ENCODE measurements around the gene PEAK1. TPM values are rescaled to one million over a fixed set of nuclear protein-coding genes. Genes with fewer than 3 reads are reported as not detected.
A peak's percentile ranks its signal among the peaks of the same experiment; 100 is the strongest.

Gene PEAK1
- total RNA-seq, 6 donors from 2014 or later, result 82.8 to 142 (median 90.1) TPM

- Histone ChIP-seq H3K9me3 (no peaks in the 10 kb centered on the region), H3K36me3 (no peaks in the 10 kb centered on the region), H3K27ac (no peak overlapping the region), H3K4me1 (no peaks in the 10 kb centered on the region), H3K4me3 (no peak overlapping the region), H3K27me3 (no peaks in the 10 kb centered on the region)
- ATAC-seq (ENCODE audit: low FRiP score in 2 of 2), result no peak
- no peak for DNase-seq
- 92 to 93% methylated on average over 11 of the region's 11 CpGs for WGBS, 2 donors
- TF ChIP-seq POLR2A (IDR thresholded peaks at IDR 0.05), result no peak
- no peak for TF ChIP-seq EP300 (IDR thresholded peaks at IDR 0.05)
- TF ChIP-seq CTCF (IDR thresholded peaks at IDR 0.05), result no peak
- TF ChIP-seq POLR2AphosphoS5 (IDR thresholded peaks at IDR 0.05), result no peak
Observed at GRCh38 chr15:77094397-77095030, 325.4 kb downstream of the PEAK1 start.

GRCh38 chr15:77093436-77093835, 326.5 kb downstream of the PEAK1 start:
- Histone ChIP-seq H3K9me3 (no peaks in the 10 kb centered on the region), H3K4me3 (no peak overlapping the region), H3K27me3 (no peaks in the 10 kb centered on the region), H3K27ac (no peak overlapping the region), H3K4me1 (no peaks in the 10 kb centered on the region), H3K36me3 (no peaks in the 10 kb centered on the region)
- ATAC-seq (ENCODE audit: low FRiP score in 2 of 2), result no peak
- WGBS, 2 donors, result 75 to 89% methylated on average over 1 of the region's 1 CpG
- TF ChIP-seq EP300 (IDR thresholded peaks at IDR 0.05), result no peak
- no peak for TF ChIP-seq CTCF (IDR thresholded peaks at IDR 0.05)
- TF ChIP-seq POLR2A (IDR thresholded peaks at IDR 0.05), result no peak
- TF ChIP-seq POLR2AphosphoS5 (IDR thresholded peaks at IDR 0.05), result no peak
- no peak for DNase-seq

- no peak overlapping the region for H3K4me3 ChIP-seq
- 79 to 92% methylated on average over 2 of the region's 2 CpGs for WGBS, 2 donors
- no peak overlapping the region for H3K27ac ChIP-seq
- ATAC-seq (ENCODE audit: low FRiP score in 2 of 2) (no peak), DNase-seq (no peak)
- no peaks in the 10 kb centered on the region for H3K4me1 ChIP-seq
- no peaks in the 10 kb centered on the region for H3K36me3 ChIP-seq
- H3K27me3 ChIP-seq, result no peaks in the 10 kb centered on the region
- no peak for TF ChIP-seq POLR2A (IDR thresholded peaks at IDR 0.05)
- TF ChIP-seq POLR2AphosphoS5 (IDR thresholded peaks at IDR 0.05), result no peak
- H3K9me3 ChIP-seq, result no peaks in the 10 kb centered on the region
Observed at GRCh38 chr15:77091097-77091496, 328.8 kb downstream of the PEAK1 start.

- no peak for DNase-seq
- Histone ChIP-seq H3K9me3 (no peaks in the 10 kb centered on the region), H3K4me3 (no peak overlapping the region), H3K27ac (no peak overlapping the region), H3K4me1 (peaks cover 0 to 11% (median 7%) of the 10 kb centered on the region in 4 donors), H3K36me3 (no peaks in the 10 kb centered on the region), H3K27me3 (no peaks in the 10 kb centered on the region)
- 86 to 89% methylated on average over 2 of the region's 2 CpGs for WGBS, 2 donors
- TF ChIP-seq EP300 (IDR thresholded peaks at IDR 0.05) (no peak), POLR2AphosphoS5 (IDR thresholded peaks at IDR 0.05) (no peak)
- no peak for ATAC-seq (ENCODE audit: low FRiP score in 2 of 2)
Observed at GRCh38 chr15:77087213-77087612, 332.7 kb downstream of the PEAK1 start.

DNA sequence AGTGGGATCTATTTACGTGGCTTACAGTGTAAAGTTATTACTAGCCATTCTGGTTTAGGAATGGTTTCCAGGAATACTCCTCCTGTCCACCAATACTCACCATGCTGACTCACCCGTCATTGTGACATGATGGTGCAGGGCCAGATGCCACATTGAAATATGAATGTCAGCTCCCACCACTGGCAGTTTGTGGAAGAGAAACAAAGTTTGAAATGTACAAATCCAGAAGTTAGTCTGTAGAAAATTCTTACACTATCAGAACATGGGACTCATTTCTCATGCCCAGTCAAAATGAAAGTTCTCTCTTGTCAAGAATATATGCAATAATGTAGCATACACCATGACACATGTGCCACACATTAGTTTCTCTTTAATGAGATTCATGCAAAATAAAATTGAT, 334.6 kb downstream of the PEAK1 start:
- DNase-seq, result no peak
- Histone ChIP-seq H3K4me3 (no peak overlapping the region), H3K9me3 (no peaks in the 10 kb centered on the region), H3K27ac (no peak overlapping the region), H3K27me3 (no peaks in the 10 kb centered on the region), H3K36me3 (no peaks in the 10 kb centered on the region), H3K4me1 (peaks cover 0 to 11% (median 7%) of the 10 kb centered on the region in 4 donors)
- TF ChIP-seq POLR2AphosphoS5 (IDR thresholded peaks at IDR 0.05) (peak in 1 of 2 donors; percentile 14), CTCF (IDR thresholded peaks at IDR 0.05) (no peak)
- no peak for ATAC-seq (ENCODE audit: low FRiP score in 2 of 2)
- WGBS, 2 donors, result 64 to 66% methylated on average over 2 of the region's 2 CpGs

GRCh38 chr15:77084436-77084835, 335.5 kb downstream of the PEAK1 start:
- WGBS, 2 donors, result 90 to 93% methylated on average over 8 of the region's 8 CpGs

More at GRCh38 chr15:77084436-77084835, 335.5 kb downstream of the PEAK1 start:
- H3K9me3 ChIP-seq, result no peaks in the 10 kb centered on the region
- H3K27ac ChIP-seq, result no peak overlapping the region
- H3K27me3 ChIP-seq, result no peaks in the 10 kb centered on the region
- H3K36me3 ChIP-seq, result no peaks in the 10 kb centered on the region
- ATAC-seq (ENCODE audit: low FRiP score in 2 of 2) (no peak), DNase-seq (no peak)
- peaks cover 0 to 11% (median 7%) of the 10 kb centered on the region in 4 donors for H3K4me1 ChIP-seq
- no peak overlapping the region for H3K4me3 ChIP-seq
- TF ChIP-seq EP300 (IDR thresholded peaks at IDR 0.05), result no peak
- TF ChIP-seq POLR2AphosphoS5 (IDR thresholded peaks at IDR 0.05), result no peak
- no peak for TF ChIP-seq CTCF (IDR thresholded peaks at IDR 0.05)
- no peak for TF ChIP-seq POLR2A (IDR thresholded peaks at IDR 0.05)
